Astrocyte of the spinal cord (primary cell): ENCODE measurements around the gene LAMB4.

Source experiments
- DNase-seq: peaks from one replicate; pipeline ENCODE4 v3.0.0; 2011; ENCODE audit warnings: low read depth, low spot score
- H3K4me3 ChIP-seq: 2 replicates; pipeline ENCODE4 v1.5.1; 2011; ENCODE audit warnings: low read depth, mild to moderate bottlenecking, low read length, moderate library complexity
- CTCF ChIP-seq: IDR thresholded peaks from 2 replicates; pipeline ENCODE4 v1.5.1; 2012; ENCODE audit warnings: low read depth, mild to moderate bottlenecking, low read length, inconsistent platforms
- in situ Hi-C: cut with HindIII; loops from 2 replicates; pipeline ENCODE4 v1.10.0; 2017; ENCODE audit warnings: low sequenced_read_pairs

LAMB4 gene

GRCh38 chr7:108104324-108104723 is 25.8 kb downstream of the LAMB4 start:
- DNase-seq = no peak
- in situ Hi-C loops = no loop called here
- no peak for TF ChIP-seq CTCF
- H3K4me3 ChIP-seq = no peak overlapping the region

- H3K4me3 ChIP-seq = no peak overlapping the region
- DNase-seq = no peak
- in situ Hi-C loops = no loop called here
Observed at GRCh38 chr7:108103558-108104298, 26.4 kb downstream of the LAMB4 start.

GRCh38 chr7:108102671-108103312 is 27.4 kb downstream of the LAMB4 start:
- no peak for TF ChIP-seq CTCF
- in situ Hi-C loops = no loop called here
- DNase-seq = no peak
- no peak overlapping the region for H3K4me3 ChIP-seq

More at GRCh38 chr7:108103558-108104298, 26.4 kb downstream of the LAMB4 start:
- TF ChIP-seq CTCF = no peak

GRCh38 chr7:108101759-108102158 is 28.4 kb downstream of the LAMB4 start:
- in situ Hi-C loops = no loop called here
- H3K4me3 ChIP-seq = no peak overlapping the region
- no peak for DNase-seq
- no peak for TF ChIP-seq CTCF

GRCh38 chr7:108099713-108100112 is 30.4 kb downstream of the LAMB4 start:
- H3K4me3 ChIP-seq = no peak overlapping the region
- DNase-seq = no peak
- in situ Hi-C loops = no loop called here
- TF ChIP-seq CTCF = no peak

GRCh38 chr7:108097703-108098102 is 32.5 kb downstream of the LAMB4 start:
- no peak for DNase-seq
- peak; percentile 37 for TF ChIP-seq CTCF
- in situ Hi-C loops = no loop called here
- H3K4me3 ChIP-seq = no peak overlapping the region
